Body of pancreas (tissue), 4 donors: ENCODE measurements around the gene DRD4. TPM values are rescaled to one million over a fixed set of nuclear protein-coding genes. Genes with fewer than 3 reads are reported as not detected.

Experiments
- ATAC-seq: fragments of 150-250 bp; one replicate; pipeline ENCODE4 v1.9.1; 2016
- DNase-seq, 4 donors: peaks; one replicate each; pipeline ENCODE4 v3.0.0-alpha.2; 2019
- H3K27ac ChIP-seq, 4 donors: fragments of 200-600 bp; sonication (generic); 1 replicate in 3 of 4; 2 replicates in 1 of 4; pipeline versions ENCODE4 v1.5.1 to v1.6.1; 2016 to 2019; ENCODE audit warnings: mild to moderate bottlenecking in 1 of 4, mixed read lengths in 1 of 4, moderate library complexity in 1 of 4
- H3K27me3 ChIP-seq, 2 donors: fragments of 200-600 bp; sonication (generic); one replicate each; pipeline ENCODE4 v1.6.0; 2016; ENCODE audit warnings: mild to moderate bottlenecking in 1 of 2
- H3K36me3 ChIP-seq, 2 donors: fragments of 200-600 bp; sonication (generic); replicated peaks in 1 of 2; 2 replicates each; pipeline ENCODE4 v1.5.1; 2016; ENCODE audit warnings: low read depth in 2 of 2; ENCODE audit not compliant: insufficient read depth in 1 of 2
- H3K4me1 ChIP-seq: fragments of 200-600 bp; sonication (generic); one replicate; pipeline ENCODE4 v1.6.0; 2016
- H3K4me3 ChIP-seq, 2 donors: fragments of 200-600 bp; sonication (generic); 1 replicate in 1 of 2; 2 replicates in 1 of 2; pipeline ENCODE4 v1.5.1; 2016 to 2019
- H3K9me3 ChIP-seq, 3 donors: fragments of 200-600 bp; sonication (generic); 1 replicate in 2 of 3; 2 replicates in 1 of 3; pipeline ENCODE4 v1.5.1; 2016
- CTCF ChIP-seq, 7 experiments: fragments of 450-650 bp in 4 of 7; fragments of 200-600 bp in 3 of 7; sonication (generic) in 3 of 7; IDR thresholded peaks; one replicate each; pipeline ENCODE4 v1.5.1; 2016 to 2019; ENCODE audit warnings: antibody characterized with exemption in 7 of 7
- POLR2A ChIP-seq, 3 donors: fragments of 450-650 bp; IDR thresholded peaks; one replicate each; pipeline ENCODE4 v1.6.1; 2016; ENCODE audit warnings: antibody characterized with exemption in 3 of 3, mild to moderate bottlenecking in 2 of 3
- whole genome bisulfite sequencing, 2 donors: methylation state at CpG; one replicate each; pipeline ENCODE4 v1.1.5; 2017; 5-methylcytosine and 5-hydroxymethylcytosine counted together
- intact Hi-C: fragments of 100-400 bp; cut with DNase I; formaldehyde crosslinking; loops from one replicate; pipeline ENCODE4 v1.15.1; 2023
- total RNA-seq, 2 donors: library from RNA; depleted of rRNA; stranded (reverse); fragments of >200 nt; gene quantifications; one replicate each; pipeline ENCODE4 v1.1.0, GENCODE V29; 2016

Gene DRD4
- total RNA-seq, 2 donors from 2014 or later, result 3.0 TPM; not detected in 1

- no peaks in the 10 kb centered on the region for H3K4me1 ChIP-seq
- H3K36me3 ChIP-seq, result peaks cover 6 to 9% of the 10 kb centered on the region in 2 donors
- intact Hi-C loops, result no loop called here
- H3K27ac ChIP-seq, result no peak overlapping the region
- TF ChIP-seq CTCF (IDR thresholded peaks at IDR 0.05) (no peak), POLR2A (IDR thresholded peaks at IDR 0.05) (no peak)
- WGBS, 2 donors, result 89 to 91% methylated on average over 21 to 36 of the region's 36 CpGs
- H3K9me3 ChIP-seq, result no peaks in the 10 kb centered on the region
- DNase-seq, result no peak
- no peak for ATAC-seq
- no peak overlapping the region for H3K4me3 ChIP-seq
- no peaks in the 10 kb centered on the region for H3K27me3 ChIP-seq
Observed at GRCh38 chr11:679271-680207, 42.5 kb downstream of the DRD4 start.

DNA sequence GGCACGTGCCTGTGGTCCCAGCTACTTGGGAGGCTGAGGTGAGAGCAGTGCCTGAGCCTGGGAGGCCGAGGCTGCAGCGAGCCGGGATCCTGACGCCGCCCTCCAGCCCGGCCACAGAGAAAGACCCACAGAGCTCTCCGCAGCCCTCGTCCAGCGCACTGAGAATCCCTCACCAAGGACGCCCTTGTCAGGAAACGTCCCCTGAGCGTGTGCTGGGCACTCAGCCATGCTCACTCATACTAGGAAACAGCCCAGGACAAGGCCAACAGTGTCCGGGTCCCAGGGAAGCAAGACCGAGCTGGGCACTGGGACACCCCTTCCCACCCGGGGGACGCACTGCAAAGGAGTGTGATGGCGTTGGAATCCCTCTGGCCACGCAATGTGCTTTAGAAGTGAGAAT is 43.4 kb downstream of the DRD4 start:
- TF ChIP-seq POLR2A (IDR thresholded peaks at IDR 0.05), result no peak
- Histone ChIP-seq H3K27me3 (no peaks in the 10 kb centered on the region), H3K4me3 (no peak overlapping the region), H3K27ac (no peak overlapping the region), H3K9me3 (no peaks in the 10 kb centered on the region), H3K4me1 (no peaks in the 10 kb centered on the region), H3K36me3 (peaks cover 5 to 9% of the 10 kb centered on the region in 2 donors)
- intact Hi-C loops, result no loop called here
- ATAC-seq (no peak), DNase-seq (no peak)
- WGBS, 2 donors, result 86 to 90% methylated on average over 11 to 18 of the region's 19 CpGs

DNA sequence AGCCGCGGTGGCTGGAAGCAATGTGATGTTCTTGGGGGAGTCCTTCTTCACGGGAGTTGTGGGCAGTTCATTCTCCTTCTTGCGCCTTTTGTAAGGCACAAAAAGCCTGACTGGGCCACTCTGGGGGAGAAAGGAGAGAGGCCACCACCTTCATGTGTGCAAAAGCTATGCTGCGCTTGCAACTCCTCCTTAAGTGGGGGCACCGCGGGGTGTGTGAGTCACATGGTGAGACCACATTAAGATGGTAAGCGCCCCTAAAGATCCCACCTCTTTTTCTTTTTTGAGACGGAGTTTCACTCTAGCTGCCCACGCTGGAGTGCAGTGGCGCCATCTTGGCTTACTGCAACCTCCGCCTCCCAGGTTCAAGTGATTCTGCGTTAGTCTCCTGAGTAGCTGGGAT is 43.9 kb downstream of the DRD4 start:
- Histone ChIP-seq H3K4me3 (no peak overlapping the region), H3K4me1 (no peaks in the 10 kb centered on the region), H3K36me3 (peaks cover 5 to 9% of the 10 kb centered on the region in 2 donors), H3K9me3 (no peaks in the 10 kb centered on the region), H3K27ac (no peak overlapping the region), H3K27me3 (no peaks in the 10 kb centered on the region)
- TF ChIP-seq CTCF (IDR thresholded peaks at IDR 0.05) (no peak), POLR2A (IDR thresholded peaks at IDR 0.05) (no peak)
- ATAC-seq, result no peak
- intact Hi-C loops, result no loop called here
- 93 to 95% methylated on average over 13 of the region's 13 CpGs for WGBS, 2 donors
- no peak for DNase-seq

- peaks cover 5 to 12% of the 10 kb centered on the region in 2 donors for H3K36me3 ChIP-seq
- H3K27me3 ChIP-seq, result no peaks in the 10 kb centered on the region
- H3K27ac ChIP-seq, result no peak overlapping the region
- intact Hi-C loops, result no loop called here
- H3K4me3 ChIP-seq, result no peak overlapping the region
- no peak for DNase-seq
- 91 to 93% methylated on average over 26 to 28 of the region's 30 CpGs for WGBS, 2 donors
- ATAC-seq, result no peak
- no peak for TF ChIP-seq CTCF (IDR thresholded peaks at IDR 0.05)
- TF ChIP-seq POLR2A (IDR thresholded peaks at IDR 0.05), result no peak
- H3K9me3 ChIP-seq, result no peaks in the 10 kb centered on the region
- peaks cover under 1% of the 10 kb centered on the region for H3K4me1 ChIP-seq
Observed at GRCh38 chr11:686451-687243, 49.6 kb downstream of the DRD4 start.

DNA sequence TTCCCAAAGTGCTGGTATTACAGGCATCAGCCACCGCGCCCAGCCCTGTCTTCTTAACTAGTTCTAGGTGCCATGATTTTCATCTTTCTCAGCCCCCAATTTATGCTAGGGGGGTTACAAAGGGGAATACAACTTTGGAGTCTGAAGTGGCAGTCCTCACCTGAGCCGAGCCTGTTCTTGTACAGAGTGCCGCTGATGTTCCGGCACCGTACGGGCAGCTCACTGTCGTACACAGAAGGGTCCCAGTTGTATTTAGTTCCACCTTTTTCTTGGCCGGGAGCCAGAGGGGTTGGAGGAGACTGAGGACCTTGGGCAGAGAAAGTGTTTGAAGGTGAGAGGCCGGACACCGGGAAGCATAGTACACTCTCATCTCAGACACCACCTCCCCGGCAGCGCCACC is 50.7 kb downstream of the DRD4 start:
- TF ChIP-seq CTCF (IDR thresholded peaks at IDR 0.05) (no peak), POLR2A (IDR thresholded peaks at IDR 0.05) (no peak)
- Histone ChIP-seq H3K27me3 (no peaks in the 10 kb centered on the region), H3K9me3 (no peaks in the 10 kb centered on the region), H3K36me3 (peaks cover 5 to 11% of the 10 kb centered on the region in 2 donors), H3K4me1 (peaks cover 4% of the 10 kb centered on the region), H3K27ac (no peak overlapping the region), H3K4me3 (no peak overlapping the region)
- DNase-seq (no peak), ATAC-seq (no peak)
- 85 to 86% methylated on average over 13 of the region's 13 CpGs for WGBS, 2 donors
- intact Hi-C loops, result no loop called here
